H1 (cell line): ENCODE data around the gene STAG1. TPM values are rescaled to one million over a fixed set of nuclear protein-coding genes. Genes with fewer than 3 reads are reported as not detected.

Source experiments
- CTCF ChIA-PET: fragments of 300-600 bp; sonication (Branson Sonifier 250); formaldehyde crosslinking; loops from one replicate; lab custom pipeline; 2021; ENCODE audit not compliant: partially characterized antibody; lab: Charles Lee
- POLR2A ChIA-PET: fragments of 300-600 bp; sonication (Branson Sonifier 250); formaldehyde crosslinking; loops from one replicate; lab custom pipeline; 2021; ENCODE audit warnings: inconsistent platforms; ENCODE audit not compliant: partially characterized antibody; lab: Charles Lee
- DNase-seq, 2 experiments: peaks; one replicate each; pipeline versions ENCODE4 v3.0.0 to v3.0.0-alpha.2; 2010 to 2022; ENCODE audit warnings: low spot score in 2 of 2, low read depth in 1 of 2, mixed read lengths in 1 of 2
- FAIRE-seq: peaks from 2 replicates; lab custom pipeline; 2011; peaks lifted over from hg19 to GRCh38; lab: Jason Lieb, UNC
- H2AFZ ChIP-seq: 2 replicates; pipeline ENCODE4 v1.8.1; 2012; ENCODE audit warnings: low read length, inconsistent platforms
- H2AK5ac ChIP-seq: 2 replicates; pipeline ENCODE4 v1.6.1; 2013; ENCODE audit warnings: low read depth, low read length
- H2BK120ac ChIP-seq: replicated peaks from 2 replicates; pipeline ENCODE3; 2013; ENCODE audit warnings: low read depth, low read length, inconsistent platforms
- H2BK12ac ChIP-seq: 2 replicates; pipeline ENCODE4 v1.6.1; 2013; ENCODE audit warnings: low read depth, low read length
- H2BK15ac ChIP-seq: 2 replicates; pipeline ENCODE4 v1.6.1; 2013; ENCODE audit warnings: low read length
- H2BK20ac ChIP-seq: 2 replicates; pipeline ENCODE4 v1.6.1; 2013; ENCODE audit warnings: low read length
- H2BK5ac ChIP-seq: 2 replicates; pipeline ENCODE4 v1.6.1; 2013; ENCODE audit warnings: low read depth, low read length
- H3K14ac ChIP-seq: 2 replicates; pipeline ENCODE4 v1.6.1; 2013; ENCODE audit warnings: inconsistent platforms; ENCODE audit not compliant: insufficient read length
- H3K18ac ChIP-seq: 2 replicates; pipeline ENCODE4 v1.6.1; 2013; ENCODE audit warnings: low read length; ENCODE audit errors: extremely low read depth
- H3K23ac ChIP-seq: 2 replicates; pipeline ENCODE4 v1.6.1; 2013; ENCODE audit warnings: inconsistent platforms; ENCODE audit not compliant: insufficient read length
- H3K23me2 ChIP-seq: 2 replicates; pipeline ENCODE4 v1.6.1; 2013; ENCODE audit warnings: low read depth, low read length
- H3K27ac ChIP-seq: 2 replicates; pipeline ENCODE4 v1.6.1; 2011; ENCODE audit warnings: low read depth, low read length, inconsistent platforms
- H3K27me3 ChIP-seq, 4 experiments: replicated peaks in 1 of 4; 1 replicate in 1 of 4; 2 replicates in 3 of 4; pipeline versions ENCODE4 v1.6.1 to v1.8.1; 2011 to 2013; ENCODE audit warnings: low read length in 3 of 4, mild to moderate bottlenecking in 3 of 4, inconsistent platforms in 2 of 4, mixed read lengths in 2 of 4, moderate library complexity in 1 of 4; ENCODE audit not compliant: control insufficient read depth in 3 of 4, insufficient read depth in 3 of 4; ENCODE audit errors: extremely low read depth in 1 of 4
- H3K36me3 ChIP-seq, 4 experiments: 2 replicates each; pipeline versions ENCODE4 v1.6.1 to v1.8.1; 2011 to 2013; ENCODE audit warnings: mild to moderate bottlenecking in 4 of 4, low read length in 3 of 4, moderate library complexity in 2 of 4, control low read depth in 1 of 4, inconsistent platforms in 1 of 4; ENCODE audit not compliant: insufficient read depth in 4 of 4, control insufficient read depth in 2 of 4
- H3K4ac ChIP-seq: replicated peaks from 2 replicates; pipeline ENCODE3; 2013; ENCODE audit warnings: low read length, low read depth, mixed read lengths, inconsistent platforms; ENCODE audit not compliant: insufficient read length
- H3K4me1 ChIP-seq, 4 experiments: replicated peaks in 1 of 4; 1 replicate in 1 of 4; 2 replicates in 3 of 4; pipeline versions ENCODE4 v1.6.1 to v1.8.1; 2011 to 2013; ENCODE audit warnings: low read length in 3 of 4, inconsistent platforms in 2 of 4, mixed read lengths in 1 of 4; ENCODE audit not compliant: insufficient read depth in 4 of 4, control insufficient read depth in 3 of 4
- H3K4me2 ChIP-seq, 2 experiments: 2 replicates each; pipeline versions ENCODE4 v1.6.1 to v1.8.1; 2011 to 2013; ENCODE audit warnings: low read depth in 2 of 2, low read length in 2 of 2, control low read depth in 1 of 2, inconsistent platforms in 1 of 2, mild to moderate bottlenecking in 1 of 2; ENCODE audit not compliant: insufficient read depth in 1 of 2
- H3K4me3 ChIP-seq, 4 experiments: fragments of 200-600, 300-600 bp in 1 of 4; sonication (generic), shearing (Covaris generic), sonication (Bioruptor Twin) in 1 of 4; 2 replicates each; pipeline versions ENCODE4 v1.5.1 to v1.8.1; 2011 to 2016; ENCODE audit warnings: low read length in 4 of 4, low read depth in 3 of 4, control low read depth in 2 of 4, inconsistent platforms in 2 of 4, mild to moderate bottlenecking in 2 of 4, mixed read lengths in 1 of 4, moderate library complexity in 1 of 4; ENCODE audit not compliant: insufficient read depth in 2 of 4; ENCODE audit errors: extremely low read depth in 1 of 4
- H3K56ac ChIP-seq: replicated peaks from 2 replicates; pipeline ENCODE3; 2013; ENCODE audit warnings: low read depth, mild to moderate bottlenecking, mixed read lengths, low read length, inconsistent platforms; ENCODE audit not compliant: insufficient read length
- H3K79me1 ChIP-seq: 2 replicates; pipeline ENCODE4 v1.6.1; 2013; ENCODE audit warnings: low read depth, low read length, control low read depth
- H3K79me2 ChIP-seq, 2 experiments: 2 replicates each; pipeline versions ENCODE4 v1.6.1 to v1.8.1; 2012 to 2013; ENCODE audit warnings: low read length in 2 of 2, mild to moderate bottlenecking in 2 of 2, inconsistent platforms in 1 of 2; ENCODE audit not compliant: insufficient read depth in 2 of 2, control insufficient read depth in 1 of 2
- H3K9ac ChIP-seq, 4 experiments: replicated peaks in 1 of 4; 1 replicate in 1 of 4; 2 replicates in 3 of 4; pipeline versions ENCODE4 v1.6.1 to v1.8.1; 2011 to 2013; ENCODE audit warnings: low read depth in 3 of 4, low read length in 3 of 4, control low read depth in 2 of 4, mild to moderate bottlenecking in 2 of 4, moderate library complexity in 2 of 4, inconsistent platforms in 1 of 4; ENCODE audit errors: extremely low read depth in 1 of 4
- H3K9me3 ChIP-seq, 2 experiments: 2 replicates each; pipeline versions ENCODE4 v1.6.1 to v1.8.1; 2012 to 2013; ENCODE audit warnings: mild to moderate bottlenecking in 2 of 2, moderate library complexity in 2 of 2, control low read depth in 1 of 2, inconsistent platforms in 1 of 2, low read depth in 1 of 2, low read length in 1 of 2, mixed read lengths in 1 of 2; ENCODE audit not compliant: insufficient read depth in 2 of 2
- H4K20me1 ChIP-seq, 2 experiments: replicated peaks in 1 of 2; 2 replicates each; pipeline versions ENCODE3 to v1.8.1; 2011 to 2013; ENCODE audit warnings: inconsistent platforms in 2 of 2, low read length in 2 of 2, mild to moderate bottlenecking in 1 of 2; ENCODE audit not compliant: insufficient read depth in 2 of 2, control insufficient read depth in 1 of 2
- H4K5ac ChIP-seq: 2 replicates; pipeline ENCODE4 v1.6.1; 2013; ENCODE audit warnings: low read length, low read depth, mixed read lengths, inconsistent platforms; ENCODE audit not compliant: insufficient read length
- H4K8ac ChIP-seq: 2 replicates; pipeline ENCODE4 v1.8.0; 2013; ENCODE audit warnings: mild to moderate bottlenecking, moderate library complexity, low read length, inconsistent platforms; ENCODE audit not compliant: insufficient read depth; ENCODE audit errors: extremely low read depth
- H4K91ac ChIP-seq: replicated peaks from 2 replicates; pipeline ENCODE3; 2013; ENCODE audit warnings: low read length, mixed read lengths, inconsistent platforms; ENCODE audit not compliant: insufficient read length
- CTBP2 ChIP-seq: IDR thresholded peaks from 2 replicates; pipeline ENCODE4 v1.7.0; 2011; ENCODE audit warnings: borderline replicate concordance, mild to moderate bottlenecking, moderate library complexity, mixed read lengths, low read length; ENCODE audit not compliant: insufficient read depth, insufficient read length
- EP300 ChIP-seq, 2 experiments: IDR thresholded peaks; 1 replicate in 1 of 2; 2 replicates in 1 of 2; pipeline ENCODE4 v1.6.1; 2011 to 2012; ENCODE audit warnings: low read depth in 2 of 2, low read length in 2 of 2, mild to moderate bottlenecking in 2 of 2, borderline replicate concordance in 1 of 2, inconsistent platforms in 1 of 2, moderate library complexity in 1 of 2
- MAFK ChIP-seq: IDR thresholded peaks from 2 replicates; pipeline ENCODE4 v1.6.1; 2012; ENCODE audit warnings: low read depth, mild to moderate bottlenecking, improper control_type of control experiment, low read length
- SP2 ChIP-seq: IDR thresholded peaks from 2 replicates; pipeline ENCODE4 v1.6.1; 2012; ENCODE audit warnings: mild to moderate bottlenecking, low read length, inconsistent platforms
- SP4 ChIP-seq: IDR thresholded peaks from 2 replicates; pipeline ENCODE4 v1.6.1; 2012; ENCODE audit warnings: low read length, inconsistent platforms
- TAF7 ChIP-seq: optimal IDR thresholded peaks from 2 replicates; pipeline ENCODE3; 2011; ENCODE audit warnings: low read depth, mild to moderate bottlenecking, inconsistent platforms, low read length, moderate library complexity, borderline replicate concordance
- WGBS, 2 experiments: shearing (Covaris generic) in 1 of 2; methylation state at CpG; one replicate each; pipeline versions ENCODE4 v1.1.6 to v1.1.7; 2013 to 2015; ENCODE audit warnings: low lambda C conversion rate in 2 of 2, mixed read lengths in 2 of 2, inconsistent platforms in 1 of 2, low coverage in 1 of 2, missing lambda C conversion rate in 1 of 2; ENCODE audit not compliant: insufficient replicate concordance in 2 of 2, insufficient coverage in 1 of 2, insufficient read length in 1 of 2; ENCODE audit errors: extremely low coverage in 1 of 2, missing lambda C conversion rate in 1 of 2; 5-methylcytosine and 5-hydroxymethylcytosine counted together
- polyA plus RNA-seq, 7 experiments: library from polyadenylated mRNA; depleted of rRNA in 3 of 7; stranded (reverse) in 5 of 7; unstranded in 2 of 7; fragments of >200 nt in 5 of 7; fragments of 200-250 nt in 2 of 7; gene quantifications; 1 replicate in 5 of 7; 2 replicates in 1 of 7; 4 replicates in 1 of 7; pipeline versions ENCODE4 v1.2.1 to v1.2.3, GENCODE V29; 2011 to 2013; ENCODE audit warnings: missing spikeins in 2 of 7, mixed read lengths in 2 of 7
- total RNA-seq: library from RNA; stranded (reverse); fragmentation: NEBNext Ultra II Directional; extraction: Animal tissue kit (Norgen Biotek cat#: 25700); gene quantifications from 2 replicates; pipeline ENCODE4 v1.2.1, GENCODE V29; 2021

STAG1 gene
- total and polyA plus RNA-seq, 2 of the 8 experiments (the other 6 are each of a cell fraction or from before 2014, with no cell fraction given), result 4.6 to 23.4 TPM

GRCh38 chr3:136612512-136612911 is 139.7 kb downstream of the STAG1 start:
- no peaks in the 10 kb centered on the region for H4K20me1 ChIP-seq
- H3K4me2 ChIP-seq, result no peak overlapping the region
- ChIA-PET POLR2A (no interaction called here), CTCF (no interaction called here)
- H2AFZ ChIP-seq, result no peak overlapping the region
- DNase-seq (no peak), FAIRE-seq (no peak)
- H2BK15ac ChIP-seq, result no peak overlapping the region
- H3K56ac ChIP-seq, result no peak overlapping the region
- no peak overlapping the region for H3K4me3 ChIP-seq
- no peak overlapping the region for H2BK120ac ChIP-seq
- no peaks in the 10 kb centered on the region for H3K79me2 ChIP-seq
- no peak overlapping the region for H4K5ac ChIP-seq
- H3K4me1 ChIP-seq, result no peaks in the 10 kb centered on the region
- H2BK12ac ChIP-seq, result no peak overlapping the region
- H3K4ac ChIP-seq, result no peak overlapping the region
- no peaks in the 10 kb centered on the region for H3K36me3 ChIP-seq
- H2AK5ac ChIP-seq, result no peak overlapping the region
- no peak overlapping the region for H3K18ac ChIP-seq
- H3K79me1 ChIP-seq, result no peaks in the 10 kb centered on the region
- H3K9ac ChIP-seq, result no peak overlapping the region
- WGBS, 2 experiments, result 94% methylated on average over 2 of the region's 2 CpGs; no CpG with 5 or more reads in 1 of the 2 experiments
- no peak overlapping the region for H2BK5ac ChIP-seq
- TF ChIP-seq CTBP2, result no peak
- no peak for TF ChIP-seq TAF7
- no peak for TF ChIP-seq EP300 (IDR thresholded peaks at IDR 0.05; ENCODE audit: borderline replicate concordance in 1 of 2, low read depth in 2 of 2, low read length in 2 of 2)
- no peak for TF ChIP-seq SP2
- no peak for TF ChIP-seq MAFK
- no peak for TF ChIP-seq SP4
- H3K27me3 ChIP-seq, result no peaks in the 10 kb centered on the region
- H3K27ac ChIP-seq, result no peak overlapping the region
- H3K9me3 ChIP-seq, result no peaks in the 10 kb centered on the region
- H4K8ac ChIP-seq, result no peak overlapping the region
- H2BK20ac ChIP-seq, result no peak overlapping the region
- H4K91ac ChIP-seq, result no peak overlapping the region
- H3K23ac ChIP-seq, result no peak overlapping the region
- H3K23me2 ChIP-seq, result no peaks in the 10 kb centered on the region
- H3K14ac ChIP-seq, result no peak overlapping the region
